Measurements from ENCODE around the gene TTC28. TPM values are rescaled to one million over a fixed set of nuclear protein-coding genes. Genes with fewer than 3 reads are reported as not detected.
"Not testable (repeated sequence)": the region's sequence is repeated elsewhere in the genome, so short reads cannot be mapped to it uniquely, and the experiment has no call there.

TTC28 gene
- total and polyA plus RNA-seq, 4 donors: 3.1 to 74.9 (median 26.1) TPM

DNA sequence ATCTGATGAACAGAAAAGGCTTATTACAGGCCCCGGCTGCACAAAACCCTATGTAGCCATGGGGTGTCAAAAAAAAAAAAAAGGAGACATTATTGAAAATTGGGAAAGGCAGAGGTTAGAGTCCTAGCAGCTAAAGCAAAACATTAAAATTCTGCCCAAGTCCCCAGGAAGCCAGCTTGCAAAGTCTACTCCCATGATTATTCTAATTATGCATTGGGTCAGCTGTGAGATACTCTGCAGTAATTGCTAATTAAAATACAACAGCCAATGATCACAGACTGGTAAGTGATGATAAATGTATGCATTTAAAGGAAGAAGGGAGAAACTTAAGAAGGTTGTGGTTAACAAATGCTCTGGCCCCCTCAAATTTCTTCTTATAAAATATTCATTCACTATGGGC lies 473.7 kb downstream of the TTC28 start:
- H3K4me1 ChIP-seq (ENCODE audit: control insufficient read depth in 1 of 2, insufficient read depth in 2 of 2, low read length in 2 of 2): peaks cover 2 to 4% of the 10 kb centered on the region in 2 donors
- no peaks in the 10 kb centered on the region for H3K36me3 ChIP-seq (ENCODE audit: control insufficient read depth in 1 of 2, insufficient read depth in 2 of 2, low read length in 1 of 2)
- no peak overlapping the region for H3K27ac ChIP-seq (ENCODE audit: low read depth in 1 of 2, low read length in 2 of 2)
- WGBS, 2 donors: 96 to 99% methylated on average over 1 of the region's 1 CpG
- DNase-seq: no peak
- no peak for ATAC-seq (ENCODE audit: low FRiP score)
- H3K27me3 ChIP-seq (ENCODE audit: control insufficient read depth in 1 of 2, insufficient read depth in 2 of 2, low read length in 1 of 2): no peaks in the 10 kb centered on the region
- no peaks in the 10 kb centered on the region for H3K9me3 ChIP-seq (ENCODE audit: control insufficient read depth, low read length)
- intact Hi-C loops (cut with DNase I): loop anchor here in 1 of 2 donors (10.0 kb wide), 1 partner anchor 59 kb away; no protein-coding TSS in a partner anchor
- H3K4me3 ChIP-seq (ENCODE audit: low read length in 2 of 2): no peak overlapping the region

DNA sequence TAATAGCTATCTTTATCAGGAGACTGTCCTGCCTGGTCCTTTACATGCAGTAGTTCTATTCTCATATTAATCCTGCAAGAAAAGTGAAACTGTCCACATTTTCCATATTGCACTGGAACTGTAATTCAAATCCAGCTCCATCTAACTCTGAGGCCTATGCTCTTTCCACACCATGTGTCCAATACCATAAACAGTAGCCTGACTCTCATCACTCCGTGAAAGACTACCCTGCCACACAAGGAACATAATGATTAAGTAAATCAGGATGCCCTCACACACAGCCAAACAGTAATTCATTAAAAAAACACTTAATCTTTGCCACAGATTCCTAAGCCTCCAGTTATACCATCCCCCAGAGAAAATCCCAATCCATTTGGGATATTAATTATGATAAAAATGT lies 475.3 kb downstream of the TTC28 start:
- no peaks in the 10 kb centered on the region for H3K9me3 ChIP-seq (ENCODE audit: control insufficient read depth, low read length)
- intact Hi-C loops (cut with DNase I): loop anchor here in 1 of 2 donors (10.0 kb wide), 1 partner anchor 60 kb away; no protein-coding TSS in a partner anchor
- peaks cover 2 to 4% of the 10 kb centered on the region in 2 donors for H3K4me1 ChIP-seq (ENCODE audit: control insufficient read depth in 1 of 2, insufficient read depth in 2 of 2, low read length in 2 of 2)
- no peak overlapping the region for H3K4me3 ChIP-seq (ENCODE audit: low read length in 2 of 2)
- no peak overlapping the region for H3K27ac ChIP-seq (ENCODE audit: low read depth in 1 of 2, low read length in 2 of 2)
- DNase-seq (no peak), ATAC-seq (ENCODE audit: low FRiP score) (no peak)
- H3K27me3 ChIP-seq (ENCODE audit: control insufficient read depth in 1 of 2, insufficient read depth in 2 of 2, low read length in 1 of 2): no peaks in the 10 kb centered on the region
- 61 to 69% methylated on average over 1 of the region's 1 CpG for WGBS, 2 donors
- H3K36me3 ChIP-seq (ENCODE audit: control insufficient read depth in 1 of 2, insufficient read depth in 2 of 2, low read length in 1 of 2): no peaks in the 10 kb centered on the region

- no peak for DNase-seq
- H3K27ac ChIP-seq (ENCODE audit: low read depth in 1 of 2, low read length in 2 of 2): no peak overlapping the region
- WGBS, 2 donors: 80 to 86% methylated on average over 1 of the region's 1 CpG
- intact Hi-C loops (cut with DNase I): loop anchor here in 1 of 2 donors (10.0 kb wide), 1 partner anchor 62 kb away; no protein-coding TSS in a partner anchor
- no peak overlapping the region for H3K4me3 ChIP-seq (ENCODE audit: low read length in 2 of 2)
- ATAC-seq (ENCODE audit: low FRiP score): no peak
- no peaks in the 10 kb centered on the region for H3K9me3 ChIP-seq (ENCODE audit: control insufficient read depth, low read length)
- no peaks in the 10 kb centered on the region for H3K27me3 ChIP-seq (ENCODE audit: control insufficient read depth in 1 of 2, insufficient read depth in 2 of 2, low read length in 1 of 2)
- H3K4me1 ChIP-seq (ENCODE audit: control insufficient read depth in 1 of 2, insufficient read depth in 2 of 2, low read length in 2 of 2): peaks cover 2 to 4% of the 10 kb centered on the region in 2 donors
- H3K36me3 ChIP-seq (ENCODE audit: control insufficient read depth in 1 of 2, insufficient read depth in 2 of 2, low read length in 1 of 2): no peaks in the 10 kb centered on the region
These were observed 476.4 kb downstream of the TTC28 start for GRCh38 chr22:28203286-28203685.

GRCh38 chr22:28198692-28199091 lies 480.9 kb downstream of the TTC28 start:
- H3K9me3 ChIP-seq (ENCODE audit: control insufficient read depth, low read length): no peaks in the 10 kb centered on the region
- DNase-seq: no peak
- no peaks in the 10 kb centered on the region for H3K4me1 ChIP-seq (ENCODE audit: control insufficient read depth in 1 of 2, insufficient read depth in 2 of 2, low read length in 2 of 2)
- no peaks in the 10 kb centered on the region for H3K27me3 ChIP-seq (ENCODE audit: control insufficient read depth in 1 of 2, insufficient read depth in 2 of 2, low read length in 1 of 2)
- ATAC-seq (ENCODE audit: low FRiP score): no peak
- H3K36me3 ChIP-seq (ENCODE audit: control insufficient read depth in 1 of 2, insufficient read depth in 2 of 2, low read length in 1 of 2): no peaks in the 10 kb centered on the region
- H3K27ac ChIP-seq (ENCODE audit: low read depth in 1 of 2, low read length in 2 of 2): no peak overlapping the region
- intact Hi-C loops (cut with DNase I): no loop called here
- no peak overlapping the region for H3K4me3 ChIP-seq (ENCODE audit: low read length in 2 of 2)
- WGBS, 2 donors: 94 to 100% methylated on average over 2 of the region's 2 CpGs

DNA sequence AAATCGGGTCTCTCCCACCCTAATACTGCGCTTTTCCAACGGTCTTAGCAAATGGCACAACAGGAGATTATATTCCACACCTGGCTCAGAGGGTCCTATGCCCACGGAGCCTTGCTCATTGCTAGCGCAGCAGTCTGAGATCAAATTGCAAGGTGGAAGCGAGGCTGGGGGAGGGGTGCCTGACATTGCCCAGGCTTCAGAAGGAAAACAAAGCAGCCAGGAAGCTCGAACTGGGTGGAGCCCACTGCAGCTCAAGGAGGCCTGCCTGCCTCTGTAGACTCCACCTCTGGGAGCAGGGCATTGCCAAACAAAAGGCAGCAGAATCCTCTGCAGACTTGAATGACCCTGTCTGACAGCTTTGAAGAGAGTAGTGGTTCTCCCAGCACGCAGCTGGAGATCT lies 488.1 kb downstream of the TTC28 start:
- H3K9me3 ChIP-seq (ENCODE audit: control insufficient read depth, low read length); H3K4me1 ChIP-seq (ENCODE audit: control insufficient read depth in 1 of 2, insufficient read depth in 2 of 2, low read length in 2 of 2); intact Hi-C loops (cut with DNase I); ATAC-seq (ENCODE audit: low FRiP score); H3K4me3 ChIP-seq (ENCODE audit: low read length in 2 of 2); H3K27me3 ChIP-seq (ENCODE audit: control insufficient read depth in 1 of 2, insufficient read depth in 2 of 2, low read length in 1 of 2); DNase-seq; H3K36me3 ChIP-seq (ENCODE audit: control insufficient read depth in 1 of 2, insufficient read depth in 2 of 2, low read length in 1 of 2); H3K27ac ChIP-seq (ENCODE audit: low read depth in 1 of 2, low read length in 2 of 2): not testable (repeated sequence)
- 92 to 98% methylated on average over 8 of the region's 8 CpGs for WGBS, 2 donors

GRCh38 chr22:28188178-28188879 lies 491.3 kb downstream of the TTC28 start:
- ATAC-seq (ENCODE audit: low FRiP score) (no peak), DNase-seq (no peak)
- Histone ChIP-seq H3K27me3 (ENCODE audit: control insufficient read depth in 1 of 2, insufficient read depth in 2 of 2, low read length in 1 of 2) (no peaks in the 10 kb centered on the region), H3K4me3 (ENCODE audit: low read length in 2 of 2) (no peak overlapping the region), H3K9me3 (ENCODE audit: control insufficient read depth, low read length) (no peaks in the 10 kb centered on the region), H3K27ac (ENCODE audit: low read depth in 1 of 2, low read length in 2 of 2) (no peak overlapping the region), H3K36me3 (ENCODE audit: control insufficient read depth in 1 of 2, insufficient read depth in 2 of 2, low read length in 1 of 2) (no peaks in the 10 kb centered on the region), H3K4me1 (ENCODE audit: control insufficient read depth in 1 of 2, insufficient read depth in 2 of 2, low read length in 2 of 2) (peaks cover 0 to 2% of the 10 kb centered on the region in 2 donors)
- intact Hi-C loops (cut with DNase I): no loop called here
- 70 to 76% methylated on average over 5 of the region's 5 CpGs for WGBS, 2 donors

DNA sequence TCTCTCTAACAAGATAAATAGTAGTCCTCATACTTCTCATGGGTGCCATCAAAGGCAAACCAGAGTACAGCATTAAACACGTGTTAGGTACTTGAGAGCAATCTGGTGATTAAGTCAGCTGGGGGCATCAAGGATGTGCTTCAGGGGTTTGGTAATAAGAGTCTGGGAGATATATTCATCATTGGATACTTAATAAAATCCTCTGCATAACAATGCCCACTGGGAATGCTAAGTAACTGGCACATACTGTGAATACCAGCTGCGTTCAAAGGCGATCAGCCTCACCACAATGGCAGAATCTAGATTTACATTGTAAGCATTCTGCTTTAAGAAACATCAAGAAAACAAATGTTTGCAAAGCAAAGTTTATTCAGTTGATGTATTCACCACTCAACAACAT lies 492.0 kb downstream of the TTC28 start:
- Histone ChIP-seq H3K4me3 (ENCODE audit: low read length in 2 of 2) (no peak overlapping the region), H3K27ac (ENCODE audit: low read depth in 1 of 2, low read length in 2 of 2) (no peak overlapping the region), H3K36me3 (ENCODE audit: control insufficient read depth in 1 of 2, insufficient read depth in 2 of 2, low read length in 1 of 2) (no peaks in the 10 kb centered on the region), H3K27me3 (ENCODE audit: control insufficient read depth in 1 of 2, insufficient read depth in 2 of 2, low read length in 1 of 2) (no peaks in the 10 kb centered on the region), H3K9me3 (ENCODE audit: control insufficient read depth, low read length) (no peaks in the 10 kb centered on the region), H3K4me1 (ENCODE audit: control insufficient read depth in 1 of 2, insufficient read depth in 2 of 2, low read length in 2 of 2) (peaks cover 0 to 2% of the 10 kb centered on the region in 2 donors)
- intact Hi-C loops (cut with DNase I): no loop called here
- DNase-seq: no peak
- 81 to 97% methylated on average over 3 of the region's 3 CpGs for WGBS, 2 donors
- ATAC-seq (ENCODE audit: low FRiP score): no peak

- peaks cover 2% of the 10 kb centered on the region in 2 donors for H3K4me1 ChIP-seq (ENCODE audit: control insufficient read depth in 1 of 2, insufficient read depth in 2 of 2, low read length in 2 of 2)
- DNase-seq (no peak), ATAC-seq (ENCODE audit: low FRiP score) (no peak)
- H3K9me3 ChIP-seq (ENCODE audit: control insufficient read depth, low read length): no peaks in the 10 kb centered on the region
- H3K27me3 ChIP-seq (ENCODE audit: control insufficient read depth in 1 of 2, insufficient read depth in 2 of 2, low read length in 1 of 2): no peaks in the 10 kb centered on the region
- 90 to 94% methylated on average over 3 of the region's 3 CpGs for WGBS, 2 donors
- no peaks in the 10 kb centered on the region for H3K36me3 ChIP-seq (ENCODE audit: control insufficient read depth in 1 of 2, insufficient read depth in 2 of 2, low read length in 1 of 2)
- H3K27ac ChIP-seq (ENCODE audit: low read depth in 1 of 2, low read length in 2 of 2): no peak overlapping the region
- no peak overlapping the region for H3K4me3 ChIP-seq (ENCODE audit: low read length in 2 of 2)
- intact Hi-C loops (cut with DNase I): no loop called here
These were observed 493.0 kb downstream of the TTC28 start for GRCh38 chr22:28186641-28187040.

GRCh38 chr22:28185130-28185529 lies 494.5 kb downstream of the TTC28 start:
- Histone ChIP-seq H3K4me3 (ENCODE audit: low read length in 2 of 2) (no peak overlapping the region), H3K9me3 (ENCODE audit: control insufficient read depth, low read length) (no peaks in the 10 kb centered on the region), H3K27me3 (ENCODE audit: control insufficient read depth in 1 of 2, insufficient read depth in 2 of 2, low read length in 1 of 2) (no peaks in the 10 kb centered on the region), H3K27ac (ENCODE audit: low read depth in 1 of 2, low read length in 2 of 2) (no peak overlapping the region), H3K36me3 (ENCODE audit: control insufficient read depth in 1 of 2, insufficient read depth in 2 of 2, low read length in 1 of 2) (no peaks in the 10 kb centered on the region), H3K4me1 (ENCODE audit: control insufficient read depth in 1 of 2, insufficient read depth in 2 of 2, low read length in 2 of 2) (peaks cover 2% of the 10 kb centered on the region in 2 donors)
- no peak for DNase-seq
- no peak for ATAC-seq (ENCODE audit: low FRiP score)
- 94 to 97% methylated on average over 4 of the region's 4 CpGs for WGBS, 2 donors
- intact Hi-C loops (cut with DNase I): no loop called here
